MCF 10A (cell line): ENCODE measurements around the gene HECA. TPM values are rescaled to one million over a fixed set of nuclear protein-coding genes. Genes with fewer than 3 reads are reported as not detected.

ENCODE experiments used
- BruUV-seq: library from RNA; stranded (reverse); fragments of 400-500 nt; replicated peaks from 2 replicates; lab custom pipeline; 2021; lab: Mats Ljungman, UMichigan
- CTCF ChIA-PET: fragments of 300-600 bp; sonication (Branson Sonifier 250); formaldehyde crosslinking; extraction: SDS; loops from one replicate; lab custom pipeline; 2021; ENCODE audit warnings: antibody characterized with exemption, inconsistent platforms; lab: Yijun Ruan, JAX
- POLR2A ChIA-PET: fragments of 300-600, 350-650 bp; sonication (Branson Sonifier 250); formaldehyde crosslinking; extraction: SDS; loops from one replicate; lab custom pipeline; 2020; ENCODE audit warnings: antibody characterized with exemption, inconsistent platforms; lab: Yijun Ruan, JAX
- DNase-seq: peaks from one replicate; pipeline ENCODE4 v3.0.0-alpha.2; 2018; ENCODE audit not compliant: unreplicated experiment
- H3K27ac Mint-ChIP-seq: one replicate; pipeline ENCODE4 v1.8.0; 2022; ENCODE audit warnings: mild to moderate bottlenecking, low read depth, mixed read lengths; ENCODE audit not compliant: unreplicated experiment
- H3K27me3 Mint-ChIP-seq: one replicate; pipeline ENCODE4 v1.8.0; 2022; ENCODE audit warnings: mixed read lengths; ENCODE audit not compliant: insufficient read depth, unreplicated experiment
- H3K36me3 Mint-ChIP-seq: one replicate; pipeline ENCODE4 v1.8.0; 2022; ENCODE audit warnings: mild to moderate bottlenecking, moderate library complexity, mixed read lengths; ENCODE audit not compliant: insufficient read depth, unreplicated experiment
- H3K4me1 Mint-ChIP-seq: one replicate; pipeline ENCODE4 v1.8.0; 2022; ENCODE audit warnings: mixed read lengths; ENCODE audit not compliant: insufficient read depth, unreplicated experiment
- H3K4me3 Mint-ChIP-seq: one replicate; pipeline ENCODE4 v1.8.0; 2022; ENCODE audit warnings: mild to moderate bottlenecking, moderate library complexity, mixed read lengths; ENCODE audit not compliant: unreplicated experiment
- H3K9me3 Mint-ChIP-seq: one replicate; pipeline ENCODE4 v1.8.0; 2022; ENCODE audit warnings: mixed read lengths; ENCODE audit not compliant: unreplicated experiment
- intact Hi-C: fragments of 100-400 bp; cut with micrococcal nuclease; formaldehyde crosslinking; loops from 2 replicates; pipeline ENCODE4 v1.14.1; 2022
- total RNA-seq: library from RNA; stranded (reverse); gene quantifications from 2 replicates; pipeline ENCODE4 v1.2.3, GENCODE V29; 2022
- TF ChIP-seq, protein P1 (sequence below): fragments of 200-600 bp; IDR thresholded peaks from one replicate; pipeline ENCODE4 v1.8.0; 2022; ENCODE audit warnings: antibody characterized with exemption, mild to moderate bottlenecking; ENCODE audit not compliant: unreplicated experiment

The HECA gene
- total RNA-seq, 1 experiment from 2014 or later = 11.1 TPM

DNA sequence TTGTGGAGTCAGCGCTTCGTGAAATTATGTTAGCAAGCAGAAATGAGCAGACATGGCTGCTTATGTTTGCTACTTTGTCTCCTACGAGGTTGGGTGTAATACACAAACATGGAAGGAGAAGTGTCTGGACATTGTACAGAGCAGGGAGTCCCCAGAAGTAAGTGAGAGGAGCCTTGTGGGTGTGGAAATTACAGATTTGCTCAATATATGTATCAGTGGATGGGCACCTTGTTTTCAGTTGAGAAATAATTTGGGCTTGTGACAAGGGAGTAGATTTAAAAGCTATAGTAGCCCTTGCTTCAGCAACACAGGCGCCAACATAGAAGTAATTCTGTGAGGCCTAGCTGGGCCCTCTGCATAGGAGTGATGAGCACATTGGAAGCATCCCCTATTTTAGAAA, 49.2 kb downstream of the HECA start:
- TF ChIP-seq, protein P1, sequence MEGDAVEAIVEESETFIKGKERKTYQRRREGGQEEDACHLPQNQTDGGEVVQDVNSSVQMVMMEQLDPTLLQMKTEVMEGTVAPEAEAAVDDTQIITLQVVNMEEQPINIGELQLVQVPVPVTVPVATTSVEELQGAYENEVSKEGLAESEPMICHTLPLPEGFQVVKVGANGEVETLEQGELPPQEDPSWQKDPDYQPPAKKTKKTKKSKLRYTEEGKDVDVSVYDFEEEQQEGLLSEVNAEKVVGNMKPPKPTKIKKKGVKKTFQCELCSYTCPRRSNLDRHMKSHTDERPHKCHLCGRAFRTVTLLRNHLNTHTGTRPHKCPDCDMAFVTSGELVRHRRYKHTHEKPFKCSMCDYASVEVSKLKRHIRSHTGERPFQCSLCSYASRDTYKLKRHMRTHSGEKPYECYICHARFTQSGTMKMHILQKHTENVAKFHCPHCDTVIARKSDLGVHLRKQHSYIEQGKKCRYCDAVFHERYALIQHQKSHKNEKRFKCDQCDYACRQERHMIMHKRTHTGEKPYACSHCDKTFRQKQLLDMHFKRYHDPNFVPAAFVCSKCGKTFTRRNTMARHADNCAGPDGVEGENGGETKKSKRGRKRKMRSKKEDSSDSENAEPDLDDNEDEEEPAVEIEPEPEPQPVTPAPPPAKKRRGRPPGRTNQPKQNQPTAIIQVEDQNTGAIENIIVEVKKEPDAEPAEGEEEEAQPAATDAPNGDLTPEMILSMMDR = no peak
- CTCF ChIA-PET = no interaction called here
- peaks cover 2% of the 10 kb centered on the region for H3K36me3 Mint-ChIP-seq
- POLR2A ChIA-PET = no interaction called here
- no peak overlapping the region for H3K27ac Mint-ChIP-seq
- DNase-seq = no peak
- no TSS peak for BruUV-seq
- H3K9me3 Mint-ChIP-seq = no peaks in the 10 kb centered on the region
- H3K4me3 Mint-ChIP-seq = no peak overlapping the region
- intact Hi-C loops = no loop called here
- H3K27me3 Mint-ChIP-seq = no peaks in the 10 kb centered on the region
- no peaks in the 10 kb centered on the region for H3K4me1 Mint-ChIP-seq

DNA sequence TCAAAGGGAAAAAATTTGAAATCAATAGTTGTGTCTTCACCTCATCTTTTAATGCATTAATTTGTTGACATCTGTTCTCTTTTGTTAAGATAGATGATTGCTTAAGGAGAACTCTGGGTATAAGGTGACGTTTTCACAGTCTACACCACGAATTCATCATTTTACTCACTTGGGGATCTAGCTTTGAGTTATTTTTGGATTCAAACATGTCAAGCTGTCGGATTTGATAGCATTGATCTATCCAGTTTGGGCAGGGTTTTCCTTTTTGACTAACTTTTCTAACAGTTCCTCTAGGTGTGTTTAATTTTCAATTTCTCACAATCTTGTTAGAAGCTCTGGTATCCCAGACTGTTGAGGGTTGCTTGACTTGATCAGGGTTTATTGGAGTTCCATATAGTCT, 49.6 kb downstream of the HECA start:
- no TSS peak for BruUV-seq
- Mint-ChIP-seq H3K27me3 (no peaks in the 10 kb centered on the region), H3K27ac (no peak overlapping the region), H3K9me3 (no peaks in the 10 kb centered on the region), H3K4me1 (no peaks in the 10 kb centered on the region), H3K4me3 (no peak overlapping the region), H3K36me3 (no peaks in the 10 kb centered on the region)
- ChIA-PET POLR2A (no interaction called here), CTCF (no interaction called here)
- no peak for DNase-seq
- intact Hi-C loops = no loop called here
- TF ChIP-seq, protein P1 = no peak

DNA sequence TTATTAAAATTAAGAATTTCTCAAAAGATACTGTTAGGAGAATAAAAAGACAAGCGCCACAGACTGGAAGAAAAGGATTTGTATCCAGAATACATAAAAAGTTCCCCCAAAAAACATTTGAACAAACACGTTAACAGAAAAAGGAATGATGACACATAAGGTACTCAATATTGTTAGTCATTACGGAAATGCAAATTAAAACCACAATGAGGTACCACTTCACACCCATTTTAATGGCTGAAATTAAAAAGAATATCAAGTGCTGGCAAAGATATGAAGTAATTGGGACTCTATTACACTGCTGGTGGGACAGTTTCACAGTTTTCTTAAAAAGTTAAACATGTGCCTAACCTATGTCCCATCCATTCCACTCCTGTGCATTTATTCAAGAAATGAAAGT, 51.4 kb downstream of the HECA start:
- Mint-ChIP-seq H3K4me1 (no peaks in the 10 kb centered on the region), H3K36me3 (no peaks in the 10 kb centered on the region), H3K4me3 (no peak overlapping the region), H3K27ac (no peak overlapping the region), H3K9me3 (no peaks in the 10 kb centered on the region), H3K27me3 (no peaks in the 10 kb centered on the region)
- ChIA-PET POLR2A (no interaction called here), CTCF (interaction anchor here (0.6 kb wide), 1 partner anchor 9 kb away, joined by 3 read pairs; no protein-coding TSS in a partner anchor)
- no peak for DNase-seq
- intact Hi-C loops = no loop called here
- BruUV-seq = no TSS peak
- TF ChIP-seq, protein P1 = no peak

- ChIA-PET CTCF (interaction anchor here (0.6 kb wide), 1 partner anchor 9 kb away, joined by 3 read pairs; no protein-coding TSS in a partner anchor), POLR2A (no interaction called here)
- no peaks in the 10 kb centered on the region for H3K36me3 Mint-ChIP-seq
- no TSS peak for BruUV-seq
- no peaks in the 10 kb centered on the region for H3K9me3 Mint-ChIP-seq
- TF ChIP-seq, protein P1 = no peak
- intact Hi-C loops = no loop called here
- no peak overlapping the region for H3K27ac Mint-ChIP-seq
- H3K4me3 Mint-ChIP-seq = no peak overlapping the region
- no peaks in the 10 kb centered on the region for H3K4me1 Mint-ChIP-seq
- DNase-seq = no peak
- no peaks in the 10 kb centered on the region for H3K27me3 Mint-ChIP-seq
Measured at GRCh38 chr6:139186692-139187091, 51.8 kb downstream of the HECA start.
